PC-3 (cell line): ENCODE results near the gene FAM131C.

Source experiments
- EZH2 ChIP-seq: fragments of 300-600 bp; sonication (generic); IDR thresholded peaks from one replicate; pipeline ENCODE4 v1.6.1; 2017; ENCODE audit warnings: antibody characterized with exemption, mild to moderate bottlenecking, low read length; ENCODE audit not compliant: unreplicated experiment
- TF ChIP-seq, protein P1 (sequence below): fragments of 300-600 bp; sonication (generic); conservative IDR thresholded peaks from 2 replicates; pipeline ENCODE4 v1.5.1; 2017; ENCODE audit warnings: antibody characterized with exemption, low read depth, mild to moderate bottlenecking, low read length

DNA sequence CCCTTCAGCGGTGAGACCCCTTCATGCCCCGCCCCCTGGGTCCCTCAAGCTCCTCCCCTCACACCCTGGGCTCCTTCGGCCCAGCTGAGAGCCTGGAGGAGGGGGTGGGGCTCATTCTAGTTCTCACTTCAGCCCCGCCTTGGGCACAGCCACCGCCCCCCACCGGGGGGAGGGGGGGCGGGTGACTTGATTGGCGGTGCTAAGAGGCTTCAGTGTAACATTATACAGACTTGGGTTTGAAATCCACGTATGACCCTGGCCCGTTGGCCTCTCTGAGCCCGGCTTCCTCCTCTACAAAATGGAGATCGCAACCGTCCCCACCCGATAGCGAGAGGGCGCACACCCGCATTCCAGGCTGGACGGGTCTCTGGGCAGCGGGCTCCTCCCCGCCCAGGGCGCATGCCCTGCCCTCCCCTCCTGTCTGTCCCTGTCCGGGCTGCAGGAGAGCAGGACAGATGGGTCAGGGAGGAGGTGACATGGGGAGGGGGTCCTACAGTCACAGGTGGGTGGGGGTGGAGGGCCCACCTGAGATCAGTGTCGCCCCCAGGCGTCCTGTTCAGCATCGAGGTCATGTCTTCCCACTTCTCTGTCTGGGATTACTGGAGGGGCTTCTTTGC is 24.8 kb downstream of the FAM131C start:
- TF ChIP-seq, protein P1, sequence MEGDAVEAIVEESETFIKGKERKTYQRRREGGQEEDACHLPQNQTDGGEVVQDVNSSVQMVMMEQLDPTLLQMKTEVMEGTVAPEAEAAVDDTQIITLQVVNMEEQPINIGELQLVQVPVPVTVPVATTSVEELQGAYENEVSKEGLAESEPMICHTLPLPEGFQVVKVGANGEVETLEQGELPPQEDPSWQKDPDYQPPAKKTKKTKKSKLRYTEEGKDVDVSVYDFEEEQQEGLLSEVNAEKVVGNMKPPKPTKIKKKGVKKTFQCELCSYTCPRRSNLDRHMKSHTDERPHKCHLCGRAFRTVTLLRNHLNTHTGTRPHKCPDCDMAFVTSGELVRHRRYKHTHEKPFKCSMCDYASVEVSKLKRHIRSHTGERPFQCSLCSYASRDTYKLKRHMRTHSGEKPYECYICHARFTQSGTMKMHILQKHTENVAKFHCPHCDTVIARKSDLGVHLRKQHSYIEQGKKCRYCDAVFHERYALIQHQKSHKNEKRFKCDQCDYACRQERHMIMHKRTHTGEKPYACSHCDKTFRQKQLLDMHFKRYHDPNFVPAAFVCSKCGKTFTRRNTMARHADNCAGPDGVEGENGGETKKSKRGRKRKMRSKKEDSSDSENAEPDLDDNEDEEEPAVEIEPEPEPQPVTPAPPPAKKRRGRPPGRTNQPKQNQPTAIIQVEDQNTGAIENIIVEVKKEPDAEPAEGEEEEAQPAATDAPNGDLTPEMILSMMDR, result 0 out of 2 replicates have a peak, but pooled peaks have one; percentile 13
- no peak for TF ChIP-seq EZH2
